ENCODE measurements around the gene MICALL2.

Gene MICALL2

GRCh38 chr7:1493129-1493528, 33.9 kb upstream of the MICALL2 start:
- DNase-seq (ENCODE audit: low spot score), result no peak

- no peak for DNase-seq (ENCODE audit: low spot score)
Observed at GRCh38 chr7:1492640-1493039, 33.4 kb upstream of the MICALL2 start.

- DNase-seq (ENCODE audit: low spot score), result no peak
Observed at GRCh38 chr7:1492221-1492620, 33.0 kb upstream of the MICALL2 start.

GRCh38 chr7:1490837-1491236, 31.6 kb upstream of the MICALL2 start:
- no peak for DNase-seq (ENCODE audit: low spot score)

GRCh38 chr7:1489336-1489735, 30.1 kb upstream of the MICALL2 start:
- DNase-seq (ENCODE audit: low spot score), result no peak

GRCh38 chr7:1488016-1488415, 28.7 kb upstream of the MICALL2 start:
- no peak for DNase-seq (ENCODE audit: low spot score)

- no peak for DNase-seq (ENCODE audit: low spot score)
Observed at GRCh38 chr7:1487466-1487865, 28.2 kb upstream of the MICALL2 start.

GRCh38 chr7:1486571-1486970, 27.3 kb upstream of the MICALL2 start:
- DNase-seq (ENCODE audit: low spot score), result no peak

GRCh38 chr7:1485156-1485555, 25.9 kb upstream of the MICALL2 start:
- DNase-seq (ENCODE audit: low spot score), result no peak

GRCh38 chr7:1484569-1484968, 25.3 kb upstream of the MICALL2 start:
- DNase-seq (ENCODE audit: low spot score), result no peak

GRCh38 chr7:1483536-1484505, 24.6 kb upstream of the MICALL2 start:
- DNase-seq (ENCODE audit: low spot score), result no peak

GRCh38 chr7:1483079-1483478, 23.8 kb upstream of the MICALL2 start:
- no peak for DNase-seq (ENCODE audit: low spot score)

- no peak for DNase-seq (ENCODE audit: low spot score)
Observed at GRCh38 chr7:1481300-1481699, 22.0 kb upstream of the MICALL2 start.

- DNase-seq (ENCODE audit: low spot score), result no peak
Observed at GRCh38 chr7:1480670-1481069, 21.4 kb upstream of the MICALL2 start.

- DNase-seq (ENCODE audit: low spot score), result no peak
Observed at GRCh38 chr7:1479287-1479686, 20.0 kb upstream of the MICALL2 start.

- no peak for DNase-seq (ENCODE audit: low spot score)
Observed at GRCh38 chr7:1478480-1478879, 19.2 kb upstream of the MICALL2 start.

- DNase-seq (ENCODE audit: low spot score), result no peak
Observed at GRCh38 chr7:1476859-1477258, 17.6 kb upstream of the MICALL2 start.

GRCh38 chr7:1475991-1476390, 16.7 kb upstream of the MICALL2 start:
- no peak for DNase-seq (ENCODE audit: low spot score)

GRCh38 chr7:1475393-1475792, 16.1 kb upstream of the MICALL2 start:
- no peak for DNase-seq (ENCODE audit: low spot score)

- DNase-seq (ENCODE audit: low spot score), result no peak
Observed at GRCh38 chr7:1474736-1475135, 15.5 kb upstream of the MICALL2 start.

- peak; percentile 89 for DNase-seq (ENCODE audit: low spot score)
Observed at GRCh38 chr7:1473864-1474512, 14.7 kb upstream of the MICALL2 start.

GRCh38 chr7:1470901-1471300, 11.6 kb upstream of the MICALL2 start:
- DNase-seq (ENCODE audit: low spot score), result no peak

GRCh38 chr7:1468643-1469298, 9.5 kb upstream of the MICALL2 start:
- DNase-seq (ENCODE audit: low spot score), result no peak

Data from CD4-positive, alpha-beta T cell treated with Interleukin-6 at 100 ng/mL for 8 hours (primary cell).